ENCODE measurements around the gene GRID1.

GRCh38 chr10:86255405-86256251 lies 111.0 kb downstream of the GRID1 start:
- TF ChIP-seq, protein P1, sequence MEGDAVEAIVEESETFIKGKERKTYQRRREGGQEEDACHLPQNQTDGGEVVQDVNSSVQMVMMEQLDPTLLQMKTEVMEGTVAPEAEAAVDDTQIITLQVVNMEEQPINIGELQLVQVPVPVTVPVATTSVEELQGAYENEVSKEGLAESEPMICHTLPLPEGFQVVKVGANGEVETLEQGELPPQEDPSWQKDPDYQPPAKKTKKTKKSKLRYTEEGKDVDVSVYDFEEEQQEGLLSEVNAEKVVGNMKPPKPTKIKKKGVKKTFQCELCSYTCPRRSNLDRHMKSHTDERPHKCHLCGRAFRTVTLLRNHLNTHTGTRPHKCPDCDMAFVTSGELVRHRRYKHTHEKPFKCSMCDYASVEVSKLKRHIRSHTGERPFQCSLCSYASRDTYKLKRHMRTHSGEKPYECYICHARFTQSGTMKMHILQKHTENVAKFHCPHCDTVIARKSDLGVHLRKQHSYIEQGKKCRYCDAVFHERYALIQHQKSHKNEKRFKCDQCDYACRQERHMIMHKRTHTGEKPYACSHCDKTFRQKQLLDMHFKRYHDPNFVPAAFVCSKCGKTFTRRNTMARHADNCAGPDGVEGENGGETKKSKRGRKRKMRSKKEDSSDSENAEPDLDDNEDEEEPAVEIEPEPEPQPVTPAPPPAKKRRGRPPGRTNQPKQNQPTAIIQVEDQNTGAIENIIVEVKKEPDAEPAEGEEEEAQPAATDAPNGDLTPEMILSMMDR (IDR thresholded peaks at IDR 0.05; ENCODE audit: insufficient read depth, low read depth, low read length): no peak
- TF ChIP-seq EZH2 (IDR thresholded peaks at IDR 0.05; ENCODE audit: insufficient read depth, low read length): no peak
